RPMI8226 (cell line): ENCODE results near the gene UBASH3B.

Experiments used
- DNase-seq: peaks from one replicate; pipeline ENCODE4 v3.0.0-alpha.2; 2015

UBASH3B gene

GRCh38 chr11:122763108-122763507 lies 107.6 kb downstream of the UBASH3B start:
- no peak for DNase-seq

- DNase-seq, result no peak
Observed at GRCh38 chr11:122764371-122765090, 109.0 kb downstream of the UBASH3B start.

- no peak for DNase-seq
Observed at GRCh38 chr11:122765487-122766131, 110.1 kb downstream of the UBASH3B start.

- DNase-seq, result no peak
Observed at GRCh38 chr11:122769126-122769780, 113.7 kb downstream of the UBASH3B start.

GRCh38 chr11:122772945-122773344 lies 117.4 kb downstream of the UBASH3B start:
- no peak for DNase-seq

- DNase-seq, result no peak
Observed at GRCh38 chr11:122773781-122774266, 118.3 kb downstream of the UBASH3B start.

GRCh38 chr11:122775675-122776271 lies 120.3 kb downstream of the UBASH3B start:
- no peak for DNase-seq

- no peak for DNase-seq
Observed at GRCh38 chr11:122776546-122776945, 121.0 kb downstream of the UBASH3B start.

GRCh38 chr11:122777343-122777742 lies 121.8 kb downstream of the UBASH3B start:
- DNase-seq, result no peak

- no peak for DNase-seq
Observed at GRCh38 chr11:122778148-122778547, 122.6 kb downstream of the UBASH3B start.

GRCh38 chr11:122779047-122779629 lies 123.6 kb downstream of the UBASH3B start:
- no peak for DNase-seq

- DNase-seq, result no peak
Observed at GRCh38 chr11:122780296-122780949, 124.9 kb downstream of the UBASH3B start.

- peak; percentile 67 for DNase-seq
Observed at GRCh38 chr11:122781378-122782195, 126.1 kb downstream of the UBASH3B start.

GRCh38 chr11:122782222-122782621 lies 126.7 kb downstream of the UBASH3B start:
- DNase-seq, result no peak

GRCh38 chr11:122784325-122784955 lies 128.9 kb downstream of the UBASH3B start:
- DNase-seq, result no peak

- no peak for DNase-seq
Observed at GRCh38 chr11:122785031-122785541, 129.6 kb downstream of the UBASH3B start.

GRCh38 chr11:122786896-122787295 lies 131.4 kb downstream of the UBASH3B start:
- no peak for DNase-seq

GRCh38 chr11:122788781-122789535 lies 133.4 kb downstream of the UBASH3B start:
- DNase-seq, result no peak

GRCh38 chr11:122789907-122790306 lies 134.4 kb downstream of the UBASH3B start:
- DNase-seq, result no peak

GRCh38 chr11:122791411-122791810 lies 135.9 kb downstream of the UBASH3B start:
- no peak for DNase-seq
